A673 (cell line): ENCODE measurements around the gene PUS10.

Experiments
- CTCF ChIP-seq: fragments of 300-800, 200-600 bp; sonication (generic); conservative IDR thresholded peaks from 2 replicates; pipeline ENCODE4 v1.5.1; 2017; ENCODE audit warnings: low read depth, mild to moderate bottlenecking, antibody characterized with exemption, low read length, moderate library complexity, mixed read lengths
- EZH2 ChIP-seq: fragments of 200-600 bp; sonication (generic); IDR thresholded peaks from 2 replicates; pipeline ENCODE4 v1.6.1; 2017; ENCODE audit warnings: borderline replicate concordance, low read depth, mild to moderate bottlenecking, mixed read lengths, antibody characterized with exemption, low read length; ENCODE audit not compliant: poor library complexity, severe bottlenecking

- TF ChIP-seq CTCF (no peak), EZH2 (no peak)
Observed at GRCh38 chr2:60994131-60994530, 23.9 kb downstream of the PUS10 start.
